GM19438 (cell line): ENCODE data around the gene WWC1.

ENCODE experiments used
- ATAC-seq: cut with Tn5 transposase; IDR thresholded peaks from one replicate; pipeline ENCODE4 v1.9.1; 2021; ENCODE audit warnings: low read depth; ENCODE audit not compliant: unreplicated experiment

The WWC1 gene

GRCh38 chr5:168401880-168402279, 110.4 kb downstream of the WWC1 start:
- ATAC-seq = no peak

GRCh38 chr5:168404365-168404764, 112.9 kb downstream of the WWC1 start:
- ATAC-seq = no peak

GRCh38 chr5:168407211-168407610, 115.8 kb downstream of the WWC1 start:
- ATAC-seq = no peak

- ATAC-seq = no peak
Measured at GRCh38 chr5:168408561-168409305, 117.3 kb downstream of the WWC1 start.

- ATAC-seq = no peak
Measured at GRCh38 chr5:168409591-168410458, 118.4 kb downstream of the WWC1 start.

GRCh38 chr5:168411871-168412270, 120.4 kb downstream of the WWC1 start:
- ATAC-seq = no peak

GRCh38 chr5:168413062-168413461, 121.6 kb downstream of the WWC1 start:
- no peak for ATAC-seq

- ATAC-seq = no peak
Measured at GRCh38 chr5:168413596-168413995, 122.2 kb downstream of the WWC1 start.

- ATAC-seq = no peak
Measured at GRCh38 chr5:168415401-168415800, 124.0 kb downstream of the WWC1 start.

- ATAC-seq = no peak
Measured at GRCh38 chr5:168415971-168416370, 124.5 kb downstream of the WWC1 start.

- no peak for ATAC-seq
Measured at GRCh38 chr5:168417731-168418429, 126.4 kb downstream of the WWC1 start.

GRCh38 chr5:168420461-168420860, 129.0 kb downstream of the WWC1 start:
- ATAC-seq = no peak

GRCh38 chr5:168422431-168422830, 131.0 kb downstream of the WWC1 start:
- ATAC-seq = no peak

GRCh38 chr5:168423478-168423877, 132.0 kb downstream of the WWC1 start:
- ATAC-seq = no peak

GRCh38 chr5:168423971-168424370, 132.5 kb downstream of the WWC1 start:
- ATAC-seq = no peak

- ATAC-seq = no peak
Measured at GRCh38 chr5:168424594-168425323, 133.3 kb downstream of the WWC1 start.

GRCh38 chr5:168426007-168426863, 134.8 kb downstream of the WWC1 start:
- no peak for ATAC-seq

- no peak for ATAC-seq
Measured at GRCh38 chr5:168426864-168427172, 135.4 kb downstream of the WWC1 start.

- ATAC-seq = no peak
Measured at GRCh38 chr5:168427224-168427623, 135.8 kb downstream of the WWC1 start.

GRCh38 chr5:168428552-168428951, 137.1 kb downstream of the WWC1 start:
- ATAC-seq = no peak
